Heart left ventricle (tissue), 16 donors: ENCODE data around the gene FAT3. TPM values are rescaled to one million over a fixed set of nuclear protein-coding genes. Genes with fewer than 3 reads are reported as not detected.

Experiments used
- ATAC-seq, 4 donors: fragments of 200-7000 bp; cut with Tn5 transposase; one replicate each; pipeline ENCODE4 v1.9.1; 2020 to 2022; ENCODE audit warnings: moderate library complexity in 4 of 4, mild to moderate bottlenecking in 3 of 4, moderate number of reproducible peaks in 1 of 4
- DNase-seq, 5 donors: peaks; one replicate each; pipeline ENCODE4 v3.0.0-alpha.2; 2020
- H3K27ac ChIP-seq, 12 donors: fragments of 200-600 bp; sonication (generic) in 4 of 12; one replicate each; pipeline versions ENCODE4 v1.5.0 to v1.8.0; 2016 to 2022; ENCODE audit warnings: mild to moderate bottlenecking in 2 of 12
- H3K27me3 ChIP-seq, 9 donors: fragments of 200-600 bp; sonication (generic) in 2 of 9; one replicate each; pipeline versions ENCODE4 v1.5.1 to v1.8.0; 2016 to 2022; ENCODE audit warnings: mild to moderate bottlenecking in 3 of 9
- H3K36me3 ChIP-seq, 9 donors: fragments of 200-600 bp; sonication (generic) in 2 of 9; one replicate each; pipeline versions ENCODE4 v1.5.0 to v1.8.0; 2018 to 2022; ENCODE audit warnings: mild to moderate bottlenecking in 2 of 9
- H3K4me1 ChIP-seq, 12 donors: fragments of 200-600 bp; sonication (generic) in 4 of 12; one replicate each; pipeline versions ENCODE4 v1.5.0 to v1.8.0; 2016 to 2022; ENCODE audit warnings: mild to moderate bottlenecking in 3 of 12
- H3K4me3 ChIP-seq, 12 donors: fragments of 200-600 bp; sonication (generic) in 4 of 12; one replicate each; pipeline versions ENCODE4 v1.5.0 to v1.8.0; 2017 to 2022; ENCODE audit warnings: mild to moderate bottlenecking in 9 of 12, moderate library complexity in 4 of 12
- H3K9me3 ChIP-seq, 12 donors: fragments of 200-600 bp; sonication (generic) in 4 of 12; one replicate each; pipeline versions ENCODE4 v1.5.0 to v1.8.0; 2016 to 2022; ENCODE audit warnings: mild to moderate bottlenecking in 1 of 12
- CTCF ChIP-seq, 12 donors: fragments of 200-600 bp; sonication (generic) in 4 of 12; IDR thresholded peaks; one replicate each; pipeline versions ENCODE4 v1.5.0 to v1.8.0; 2018 to 2022; ENCODE audit warnings: antibody characterized with exemption in 12 of 12, mild to moderate bottlenecking in 5 of 12
- POLR2A ChIP-seq, 2 donors: fragments of 450-650 bp; IDR thresholded peaks; one replicate each; pipeline ENCODE4 v1.6.1; 2017; ENCODE audit warnings: antibody characterized with exemption in 2 of 2, mild to moderate bottlenecking in 2 of 2, moderate library complexity in 2 of 2
- WGBS, 4 donors: extraction: QIAGEN DNeasy Blood & Tissue Kit in 2 of 4; methylation state at CpG; one replicate each; pipeline versions ENCODE4 v1.1.5 to v1.1.7; 2013 to 2018; 5-methylcytosine and 5-hydroxymethylcytosine counted together
- intact Hi-C, 10 donors: fragments of 100-400 bp; cut with DNase I; formaldehyde crosslinking; loops; one replicate each; pipeline versions ENCODE4 v1.11.1 to v1.14.2; 2022
- polyA plus RNA-seq, 2 donors: library from polyadenylated mRNA; stranded (reverse); fragments of 200-250 nt; gene quantifications; one replicate each; pipeline ENCODE4 v1.2.3, GENCODE V29; 2013
- total RNA-seq, 9 donors: library from RNA; depleted of rRNA in 2 of 9; stranded (reverse); fragments of >200 nt in 2 of 9; fragmentation: NEBNext Ultra II Directional in 3 of 9; extraction: Animal tissue kit (Norgen Biotek cat#: 25700) in 3 of 9; gene quantifications; one replicate each; pipeline versions ENCODE4 v1.1.0 to v1.2.4, GENCODE V29; 2016 to 2023
- donor health status: ischemic (EF 13 %, LVEDD 7.1; RV severe dilation, severe dysfunction).
- donor health status: healthy with polysubstance abuse.
- donor health status: DM: no; HTN: yes; CAD: no.
- donor health status: DM: no; HTN: no; CAD: no.
- donor health status: ischemic (EF 25% LVEDD 6.9; RV normal size, moderate dysfunction).
- donor health status: ischemic (EF 25% LVEDD 5.7; RV mildly dilated, moderate dysfunction).
- donor health status: healthy.
- donor health status: DM: yes; HTN: yes; CAD: no.
- donor health status: ischemic (EF 35%, LVEDD 5.7; RV mildly dilated, moderate dysfunction).
- donor health status: nonischemic (EF 11% LVEDD 7.7; RV severe dilation, severe dysfunction).
- donor health status: DM: yes; HTN: yes; CAD: no.
- donor health status: PGD.
- donor health status: ischemic (EF 29% LVEDD 5.4; RV normal size, mild dysfunction).
- donor health status: nonischemic (EF 23%, LVEDD 6.1; RV moderate dilation, normal function).

FAT3 gene
- total and polyA plus RNA-seq, 11 donors = under 0.01 to 2.2 (median 0.11) TPM; not detected in 1

GRCh38 chr11:92225125-92225567 is 528 bp downstream of the FAT3 start:
- WGBS, 4 donors = 0 to 4% (median 1%) methylated on average over 11 to 34 of the region's 34 CpGs
- ATAC-seq = peak in 2 of 4 donors; percentile 31 to 32

GRCh38 chr11:92225568-92226330 is 1.1 kb downstream of the FAT3 start:
- intact Hi-C loops = no loop called here
- Histone ChIP-seq H3K4me3 (peak overlapping the region in 10 of 12 donors; percentile 8 to 58 (median 46)), H3K27me3 (peaks cover 14 to 90% (median 66%) of the 10 kb centered on the region in 9 donors), H3K27ac (no peak overlapping the region), H3K4me1 (peaks cover 0 to 33% (median 7%) of the 10 kb centered on the region in 12 donors), H3K9me3 (no peaks in the 10 kb centered on the region), H3K36me3 (no peaks in the 10 kb centered on the region)
- peak in 2 of 5 donors; percentile 14 to 27 for DNase-seq
- peak in 2 of 4 donors; percentile 18 to 65 for ATAC-seq
- 0 to 2% (median 1%) methylated on average over 38 to 54 of the region's 54 CpGs for WGBS, 4 donors
- TF ChIP-seq CTCF (IDR thresholded peaks at IDR 0.05) (peak in 2 of 12 donors; percentile 11 to 18), POLR2A (IDR thresholded peaks at IDR 0.05) (no peak)

More at GRCh38 chr11:92225125-92225567, 528 bp downstream of the FAT3 start:
- Histone ChIP-seq H3K4me3 (peak overlapping the region; percentile 24 to 58 (median 44)), H3K27me3 (peaks cover 14 to 85% (median 67%) of the 10 kb centered on the region in 9 donors), H3K4me1 (peaks cover 0 to 33% (median 7%) of the 10 kb centered on the region in 12 donors), H3K9me3 (no peaks in the 10 kb centered on the region), H3K27ac (no peak overlapping the region), H3K36me3 (no peaks in the 10 kb centered on the region)
- DNase-seq = no peak
- intact Hi-C loops = no loop called here
- TF ChIP-seq CTCF (IDR thresholded peaks at IDR 0.05) (no peak), POLR2A (IDR thresholded peaks at IDR 0.05) (no peak)

GRCh38 chr11:92226331-92227229 is 2.0 kb downstream of the FAT3 start:
- peaks cover 14 to 90% (median 58%) of the 10 kb centered on the region in 9 donors for H3K27me3 ChIP-seq
- no peak for DNase-seq
- ATAC-seq = no peak

More at GRCh38 chr11:92226331-92227229, 2.0 kb downstream of the FAT3 start:
- intact Hi-C loops = no loop called here
- peak overlapping the region in 10 of 12 donors; percentile 3 to 58 (median 35) for H3K4me3 ChIP-seq
- 1 to 2% (median 2%) methylated on average over 24 to 65 of the region's 65 CpGs for WGBS, 4 donors
- TF ChIP-seq CTCF (IDR thresholded peaks at IDR 0.05) (no peak), POLR2A (IDR thresholded peaks at IDR 0.05) (no peak)
- no peaks in the 10 kb centered on the region for H3K36me3 ChIP-seq
- H3K4me1 ChIP-seq = peaks cover 0 to 33% (median 7%) of the 10 kb centered on the region in 12 donors
- H3K9me3 ChIP-seq = no peaks in the 10 kb centered on the region
- H3K27ac ChIP-seq = no peak overlapping the region
